Germinal center (tissue), 1 donor: Measurements from ENCODE around the gene RABEP1.
"Not testable (repeated sequence)": the region's sequence is repeated elsewhere in the genome, so short reads cannot be mapped to it uniquely, and the experiment has no call there.

Experiments used
- DNase-seq: peaks from one replicate; pipeline ENCODE4 v3.0.0; 2012; ENCODE audit warnings: mixed read lengths, low spot score

Gene RABEP1

DNA sequence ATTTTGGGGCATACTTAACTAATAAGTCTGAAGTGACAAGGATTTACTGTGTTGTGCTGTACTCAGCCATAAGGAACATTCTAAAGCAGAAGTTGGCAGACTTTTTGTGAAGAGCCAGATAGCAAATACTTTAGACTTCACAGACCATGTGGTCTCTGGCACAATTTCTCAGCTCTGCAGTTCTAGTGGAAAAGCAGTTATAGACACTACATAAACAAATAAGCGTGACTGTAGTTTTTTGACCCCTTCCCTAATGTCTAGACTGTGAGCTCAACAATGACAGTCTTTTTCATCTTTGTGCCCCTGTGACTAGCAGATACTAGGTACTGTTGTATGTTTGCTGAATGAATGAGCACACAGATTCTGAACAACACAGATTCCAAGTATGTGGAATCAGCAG is 142.8 kb downstream of the RABEP1 start:
- no peak for DNase-seq

DNA sequence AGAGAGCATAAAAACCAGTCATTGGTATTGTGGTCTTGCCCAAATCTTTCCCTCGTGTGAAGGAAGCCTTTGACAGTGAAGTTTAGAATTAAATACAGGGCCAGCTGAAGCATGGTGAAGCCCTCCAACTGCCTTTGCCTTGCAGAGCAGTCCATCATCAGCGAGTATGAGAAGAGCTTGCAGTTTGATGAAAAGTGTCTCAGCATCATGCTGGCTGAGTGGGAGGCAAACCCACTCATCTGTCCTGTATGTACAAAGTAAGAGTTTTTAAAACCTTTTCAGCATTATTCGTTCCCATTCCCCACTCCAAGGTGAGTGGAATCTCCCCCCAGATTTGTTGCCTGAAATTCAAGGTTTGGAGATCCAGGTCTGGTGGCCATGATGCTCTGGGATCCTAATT is 143.7 kb downstream of the RABEP1 start:
- no peak for DNase-seq

DNA sequence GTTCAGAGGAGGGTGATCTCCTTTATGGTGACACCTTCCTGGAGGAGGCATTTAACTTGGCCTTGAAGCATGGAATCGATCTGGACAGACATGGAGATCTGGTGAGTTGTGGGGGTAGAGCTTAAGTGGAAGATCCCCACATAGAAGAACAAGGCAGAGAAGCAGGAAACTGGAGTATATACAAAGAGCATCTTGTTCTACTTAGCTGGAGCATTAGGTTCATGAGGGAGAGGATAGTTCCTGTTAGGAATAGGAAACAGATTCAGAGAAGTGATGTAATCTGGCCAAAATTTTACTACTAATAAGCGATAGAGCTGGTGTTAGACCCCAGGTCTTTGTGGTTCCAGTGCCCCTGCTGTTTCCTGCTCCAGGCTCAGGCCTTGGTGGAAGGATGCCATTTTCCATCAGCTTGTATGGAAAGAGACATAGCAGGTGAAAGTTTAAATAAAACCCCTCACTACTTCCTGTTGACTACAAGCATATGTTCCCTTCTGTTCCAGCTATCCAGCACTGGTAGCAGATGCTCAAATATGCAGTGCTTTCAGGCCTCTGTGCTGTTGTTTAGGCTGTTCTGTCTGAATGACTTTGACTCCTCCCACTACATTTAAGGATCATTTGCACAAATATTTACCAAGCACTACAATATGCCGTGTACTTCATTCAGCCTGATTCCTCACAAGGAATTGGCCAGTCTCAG is 147.3 kb downstream of the RABEP1 start:
- no peak for DNase-seq

DNA sequence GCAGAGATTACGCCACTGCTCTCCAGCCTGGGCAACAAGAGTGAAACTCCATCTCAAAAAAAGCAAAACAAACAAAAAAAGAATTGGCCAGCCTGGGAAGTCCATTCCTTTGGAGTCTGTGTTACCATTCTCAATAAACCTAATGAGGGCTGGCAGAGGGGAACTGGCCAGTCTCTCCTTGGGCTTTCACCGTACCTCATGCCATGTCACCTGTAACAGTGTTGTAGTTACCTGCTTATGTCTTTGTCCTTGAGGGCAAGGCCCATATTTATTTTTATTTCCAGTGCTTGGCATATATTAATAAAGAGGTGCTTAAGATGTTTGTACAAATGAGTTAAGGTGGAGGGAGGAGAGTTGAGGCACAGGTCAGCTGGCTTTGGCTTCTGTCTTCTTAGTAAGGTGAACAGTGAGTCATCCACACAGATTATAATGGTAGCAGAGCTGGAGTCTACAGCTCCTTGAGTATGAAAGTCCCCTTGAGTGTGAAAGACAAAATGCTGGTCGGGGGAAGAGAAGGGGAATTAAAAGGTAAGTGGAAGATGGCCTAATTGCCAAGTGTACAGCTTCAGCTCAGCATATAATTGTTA is 148.4 kb downstream of the RABEP1 start:
- DNase-seq: no peak

DNA sequence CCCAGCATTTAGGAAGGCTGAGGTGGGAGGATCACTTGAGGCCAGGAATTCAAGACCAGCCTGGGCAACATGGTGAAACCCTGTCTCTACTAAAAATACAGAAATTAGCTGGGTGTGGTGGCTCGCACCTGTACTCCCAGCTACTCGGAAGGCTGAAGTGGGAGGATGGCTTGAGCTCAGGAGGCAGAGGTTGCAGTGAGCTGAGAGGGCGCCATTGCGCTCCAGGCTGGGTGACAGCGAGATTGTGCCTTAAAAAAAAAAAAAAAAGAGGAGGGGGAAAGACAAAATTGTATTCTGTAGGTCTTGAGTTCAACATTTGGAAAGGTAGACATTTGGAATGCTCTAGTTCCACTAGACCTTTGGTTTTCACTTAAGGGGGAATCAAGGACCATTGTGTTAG is 149.2 kb downstream of the RABEP1 start:
- DNase-seq: not testable (repeated sequence)

DNA sequence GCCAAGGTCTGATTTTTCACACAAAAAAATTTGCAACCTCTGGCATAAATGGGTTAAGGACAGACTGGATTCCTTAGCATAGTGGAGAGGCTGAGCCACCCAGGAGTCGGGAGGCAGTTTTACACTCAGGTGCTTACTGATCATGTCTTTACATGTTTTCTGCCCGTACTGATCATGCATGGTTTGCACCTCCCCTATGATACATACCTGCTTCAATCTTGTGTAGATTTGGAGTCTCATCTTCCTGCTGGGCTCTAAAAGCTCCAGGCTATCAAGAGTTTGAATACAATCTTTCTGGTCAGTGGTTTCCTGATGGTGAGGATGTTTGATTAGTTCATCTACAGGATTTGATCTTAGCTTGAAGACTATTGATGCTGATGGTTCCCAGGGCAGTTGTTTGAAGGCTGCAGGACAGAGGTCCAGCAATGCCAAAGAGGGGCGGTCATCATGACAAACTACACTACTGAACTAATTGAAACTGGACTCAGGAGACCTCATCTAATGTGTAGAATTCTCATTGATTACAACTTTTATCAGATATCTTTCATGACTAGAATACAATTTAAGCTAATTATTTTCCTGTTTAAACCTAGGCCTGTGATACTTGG is 150.0 kb downstream of the RABEP1 start:
- DNase-seq: no peak

DNA sequence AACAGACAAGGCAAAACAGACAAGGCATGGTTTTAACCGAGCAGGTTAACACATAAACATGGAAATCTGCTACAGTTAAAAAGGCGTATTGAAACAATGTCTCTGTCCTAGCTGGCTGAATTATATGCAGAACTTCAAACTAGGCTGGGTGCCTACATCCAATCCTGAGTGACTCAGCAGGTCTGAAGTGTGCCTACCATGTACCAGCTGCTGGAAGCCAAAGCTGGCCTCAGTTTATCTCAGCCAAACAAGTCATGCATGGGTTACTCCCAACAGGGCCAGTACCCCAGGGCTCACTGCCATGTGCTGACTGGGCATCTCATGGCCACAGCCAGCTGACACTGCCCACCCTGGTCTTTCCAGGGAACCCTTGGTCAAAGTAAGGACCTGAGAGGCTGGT is 152.9 kb downstream of the RABEP1 start:
- no peak for DNase-seq
